Heart right ventricle (tissue), 16 donors: Measurements from ENCODE around the gene TGIF2. TPM values are rescaled to one million over a fixed set of nuclear protein-coding genes. Genes with fewer than 3 reads are reported as not detected.
A peak's percentile ranks its signal among the peaks of the same experiment; 100 is the strongest.

Experiments
- ATAC-seq, 8 donors: fragments of 200-7000 bp; cut with Tn5 transposase; one replicate each; pipeline ENCODE4 v1.9.1; 2020; ENCODE audit warnings: mild to moderate bottlenecking in 8 of 8, moderate library complexity in 8 of 8, moderate number of reproducible peaks in 1 of 8
- DNase-seq, 2 donors: peaks; one replicate each; pipeline ENCODE4 v3.0.0-alpha.2; 2020
- H3K27ac ChIP-seq, 10 donors: fragments of 200-600 bp; sonication (generic) in 2 of 10; one replicate each; pipeline versions ENCODE4 v1.5.0 to v1.8.0; 2020 to 2022; ENCODE audit warnings: mild to moderate bottlenecking in 3 of 10
- H3K27me3 ChIP-seq, 7 donors: fragments of 200-600 bp; one replicate each; pipeline ENCODE4 v1.8.0; 2021 to 2022; ENCODE audit warnings: mild to moderate bottlenecking in 2 of 7
- H3K36me3 ChIP-seq, 9 donors: fragments of 200-600 bp; sonication (generic) in 1 of 9; one replicate each; pipeline versions ENCODE4 v1.5.0 to v1.8.0; 2020 to 2022; ENCODE audit warnings: mild to moderate bottlenecking in 2 of 9
- H3K4me1 ChIP-seq, 9 donors: fragments of 200-600 bp; sonication (generic) in 1 of 9; one replicate each; pipeline versions ENCODE4 v1.5.0 to v1.8.0; 2020 to 2022; ENCODE audit warnings: mild to moderate bottlenecking in 4 of 9
- H3K4me3 ChIP-seq, 10 donors: fragments of 200-600 bp; sonication (generic) in 2 of 10; one replicate each; pipeline versions ENCODE4 v1.5.0 to v1.8.0; 2020 to 2022; ENCODE audit warnings: mild to moderate bottlenecking in 7 of 10, moderate library complexity in 2 of 10
- H3K9me3 ChIP-seq, 11 donors: fragments of 200-600 bp in 10 of 11; sonication (generic) in 2 of 11; one replicate each; pipeline versions ENCODE4 v1.5.0 to v1.8.0; 2013 to 2022; ENCODE audit warnings: mild to moderate bottlenecking in 2 of 11, control low read depth in 1 of 11, moderate library complexity in 1 of 11
- WGBS, 2 donors: extraction: QIAGEN DNeasy Blood & Tissue Kit; methylation state at CpG; one replicate each; pipeline ENCODE4 v1.1.7; 2013; ENCODE audit warnings: inconsistent platforms in 1 of 2; 5-methylcytosine and 5-hydroxymethylcytosine counted together
- intact Hi-C, 10 donors: fragments of 100-400 bp; cut with DNase I; formaldehyde crosslinking; loops; one replicate each; pipeline versions ENCODE4 v1.11.1 to v1.14.2; 2022
- polyA plus RNA-seq, 2 donors: library from polyadenylated mRNA; stranded (reverse); fragments of 200-250 nt; gene quantifications; one replicate each; pipeline ENCODE4 v1.2.3, GENCODE V29; 2013
- total RNA-seq, 10 donors: library from RNA; stranded (reverse); fragmentation: NEBNext Ultra II Directional in 3 of 10; extraction: Animal tissue kit (Norgen Biotek cat#: 25700) in 3 of 10; gene quantifications; one replicate each; pipeline versions ENCODE4 v1.2.1 to v1.2.4, GENCODE V29; 2021 to 2023
- TF ChIP-seq, protein P1 (sequence below), 9 donors: fragments of 200-600 bp; sonication (generic) in 2 of 9; IDR thresholded peaks; one replicate each; pipeline versions ENCODE4 v1.5.0 to v1.8.0; 2021 to 2022; ENCODE audit warnings: antibody characterized with exemption in 9 of 9, mild to moderate bottlenecking in 5 of 9, moderate library complexity in 1 of 9
- donor health status: Arrhythmogenic right ventricular cardiomyopathy.
- donor health status: ischemic (EF 13 %, LVEDD 7.1; RV severe dilation, severe dysfunction).
- donor health status: healthy with polysubstance abuse.
- donor health status: DM: no; HTN: yes; CAD: no.
- donor health status: DM: no; HTN: no; CAD: no.
- donor health status: ischemic (EF 25% LVEDD 6.9; RV normal size, moderate dysfunction).
- donor health status: ischemic (EF 25% LVEDD 5.7; RV mildly dilated, moderate dysfunction).
- donor health status: healthy.
- donor health status: DM: yes; HTN: yes; CAD: no.
- donor health status: Ischemic cardiomyopathy.
- donor health status: ischemic (EF 35%, LVEDD 5.7; RV mildly dilated, moderate dysfunction).
- donor health status: nonischemic (EF 11% LVEDD 7.7; RV severe dilation, severe dysfunction).
- donor health status: DM: yes; HTN: yes; CAD: no.
- donor health status: PGD.
- donor health status: ischemic (EF 29% LVEDD 5.4; RV normal size, mild dysfunction).
- donor health status: nonischemic (EF 23%, LVEDD 6.1; RV moderate dilation, normal function).

The TGIF2 gene
- total and polyA plus RNA-seq, 12 donors = 2.9 to 13.8 (median 6.8) TPM

DNA sequence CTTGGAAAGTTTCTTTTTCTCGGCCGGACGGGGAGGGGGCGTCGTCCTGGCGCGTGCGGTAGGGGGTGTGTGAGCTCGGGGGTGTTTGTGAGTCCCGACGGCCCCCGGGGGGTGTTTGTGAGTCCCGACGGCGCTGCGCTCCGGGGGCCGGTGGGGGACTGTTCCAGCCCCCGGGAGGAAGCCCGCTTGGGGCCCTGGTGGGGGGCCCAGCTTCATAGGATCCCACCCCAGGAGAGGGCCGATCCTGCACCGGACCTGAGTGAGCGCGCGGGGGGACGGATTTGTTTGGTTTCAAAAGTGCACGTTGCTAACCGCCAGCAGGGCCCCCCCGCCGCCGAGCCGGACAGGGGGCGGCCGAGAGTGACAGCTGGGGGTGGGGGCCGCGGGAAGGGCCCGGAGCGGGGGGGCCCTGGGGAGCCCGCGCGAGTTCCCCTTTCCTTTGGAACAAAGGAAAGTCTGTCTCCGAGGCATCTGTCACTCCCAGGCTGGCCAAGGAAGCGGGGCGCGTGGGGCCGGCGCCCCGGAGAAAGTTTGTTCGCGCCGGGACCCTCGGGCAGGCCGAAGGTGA is 485 bp downstream of the TGIF2 start:
- peaks cover 8 to 40% (median 24%) of the 10 kb centered on the region in 9 donors for H3K4me1 ChIP-seq
- H3K9me3 ChIP-seq = no peaks in the 10 kb centered on the region
- no peaks in the 10 kb centered on the region for H3K27me3 ChIP-seq
- 0 to 1% methylated on average over 53 of the region's 53 CpGs for WGBS, 2 donors
- peaks cover 0 to 5% (median 0%) of the 10 kb centered on the region in 9 donors for H3K36me3 ChIP-seq
- intact Hi-C loops = loop anchor here in 2 of 10 donors (5.0 to 10.0 kb wide), 2 partner anchors 33 to 181 kb away; partner anchors contain the start of gene RAB5IF (in 1 of the 2)
- peak; percentile 6 to 36 (median 21) for ATAC-seq
- TF ChIP-seq, protein P1, sequence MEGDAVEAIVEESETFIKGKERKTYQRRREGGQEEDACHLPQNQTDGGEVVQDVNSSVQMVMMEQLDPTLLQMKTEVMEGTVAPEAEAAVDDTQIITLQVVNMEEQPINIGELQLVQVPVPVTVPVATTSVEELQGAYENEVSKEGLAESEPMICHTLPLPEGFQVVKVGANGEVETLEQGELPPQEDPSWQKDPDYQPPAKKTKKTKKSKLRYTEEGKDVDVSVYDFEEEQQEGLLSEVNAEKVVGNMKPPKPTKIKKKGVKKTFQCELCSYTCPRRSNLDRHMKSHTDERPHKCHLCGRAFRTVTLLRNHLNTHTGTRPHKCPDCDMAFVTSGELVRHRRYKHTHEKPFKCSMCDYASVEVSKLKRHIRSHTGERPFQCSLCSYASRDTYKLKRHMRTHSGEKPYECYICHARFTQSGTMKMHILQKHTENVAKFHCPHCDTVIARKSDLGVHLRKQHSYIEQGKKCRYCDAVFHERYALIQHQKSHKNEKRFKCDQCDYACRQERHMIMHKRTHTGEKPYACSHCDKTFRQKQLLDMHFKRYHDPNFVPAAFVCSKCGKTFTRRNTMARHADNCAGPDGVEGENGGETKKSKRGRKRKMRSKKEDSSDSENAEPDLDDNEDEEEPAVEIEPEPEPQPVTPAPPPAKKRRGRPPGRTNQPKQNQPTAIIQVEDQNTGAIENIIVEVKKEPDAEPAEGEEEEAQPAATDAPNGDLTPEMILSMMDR (IDR thresholded peaks at IDR 0.05) = peak in 1 of 9 donors; percentile 10
- peak; percentile 27 to 47 for DNase-seq
- H3K27ac ChIP-seq = peak overlapping the region; percentile 11 to 91 (median 88)
- H3K4me3 ChIP-seq = peak overlapping the region; percentile 66 to 89 (median 84)

DNA sequence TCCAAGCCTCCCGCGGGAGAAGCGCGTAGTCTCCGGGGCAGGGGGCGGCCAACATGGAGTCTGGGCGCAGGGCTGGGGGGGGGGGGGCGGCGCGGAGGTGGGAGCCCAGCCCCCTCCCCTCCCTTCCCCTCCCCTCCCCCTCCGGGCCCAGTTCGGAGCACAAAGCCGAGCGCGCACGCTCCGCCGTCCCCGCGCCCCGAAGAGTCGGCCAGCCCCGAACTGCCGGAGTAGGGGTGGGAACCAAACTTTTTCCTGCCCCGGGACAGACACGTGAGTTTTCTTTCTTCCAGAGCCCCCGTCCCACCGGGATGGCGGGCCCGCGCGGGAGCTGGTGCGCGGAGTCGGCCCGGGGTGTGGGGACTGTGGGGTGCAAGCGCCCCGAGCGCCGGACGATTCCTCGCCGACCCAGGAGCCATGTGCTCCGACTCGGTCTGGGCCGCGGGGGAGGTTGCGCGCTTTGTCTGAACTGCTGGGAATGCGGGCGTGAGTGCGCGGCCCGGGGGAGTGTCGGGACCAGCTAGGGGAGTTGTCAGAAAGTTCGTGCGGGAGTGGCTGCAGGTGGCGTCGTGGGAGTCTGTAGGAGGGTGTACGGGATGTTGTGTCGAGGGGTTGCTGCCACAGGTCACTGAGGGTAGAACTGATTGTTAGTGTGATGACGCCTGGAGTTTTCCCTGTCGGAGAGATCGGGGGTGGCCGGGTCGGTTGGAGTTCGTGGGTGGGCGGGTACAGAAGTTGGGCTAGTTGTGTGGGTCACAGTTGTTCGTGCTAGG is 1.2 kb downstream of the TGIF2 start:
- TF ChIP-seq, protein P1 (IDR thresholded peaks at IDR 0.05) = no peak
- WGBS, 2 donors = 1% methylated on average over 54 to 68 of the region's 69 CpGs

DNA sequence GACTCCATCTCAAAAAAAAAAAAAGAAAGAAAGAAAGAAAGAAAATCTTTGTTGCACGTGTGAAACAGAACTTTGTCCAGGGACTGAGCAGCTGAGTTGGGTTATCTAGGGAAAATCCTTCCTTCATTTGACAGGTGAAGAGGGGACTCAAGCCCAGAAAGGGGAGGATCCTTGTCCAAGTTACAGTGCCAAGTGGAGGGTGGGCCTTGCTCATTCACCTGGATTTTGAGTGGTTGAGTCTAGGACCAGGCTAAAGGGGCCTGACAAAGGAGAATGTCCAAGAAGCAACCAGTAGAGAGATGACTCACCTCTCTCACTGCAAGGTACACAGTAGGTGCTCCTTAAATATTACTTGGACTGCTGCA is 2.7 kb downstream of the TGIF2 start:
- H3K4me1 ChIP-seq = peaks cover 8 to 40% (median 24%) of the 10 kb centered on the region in 9 donors
- 52 to 53% methylated on average over 1 of the region's 1 CpG for WGBS, 2 donors
- DNase-seq = no peak
- no peaks in the 10 kb centered on the region for H3K9me3 ChIP-seq
- TF ChIP-seq, protein P1 (IDR thresholded peaks at IDR 0.05) = no peak
- no peak for ATAC-seq
- no peaks in the 10 kb centered on the region for H3K27me3 ChIP-seq
- peak overlapping the region in 1 of 10 donors; percentile 80 for H3K27ac ChIP-seq
- peaks cover 0 to 27% (median 8%) of the 10 kb centered on the region in 9 donors for H3K36me3 ChIP-seq
- H3K4me3 ChIP-seq = no peak overlapping the region
- intact Hi-C loops = loop anchor here in 1 of 10 donors (10.0 kb wide), 1 partner anchor 179 kb away; no protein-coding TSS in a partner anchor

More for the DNA sequence above, 1.2 kb downstream of the TGIF2 start:
- Histone ChIP-seq H3K36me3 (peaks cover 0 to 12% (median 0%) of the 10 kb centered on the region in 9 donors), H3K27ac (peak overlapping the region in 9 of 10 donors; percentile 71 to 91 (median 89)), H3K27me3 (no peaks in the 10 kb centered on the region), H3K9me3 (no peaks in the 10 kb centered on the region), H3K4me3 (peak overlapping the region; percentile 66 to 89 (median 84)), H3K4me1 (peaks cover 8 to 40% (median 24%) of the 10 kb centered on the region in 9 donors)
- ATAC-seq = peak; percentile 21 to 50 (median 38)
- intact Hi-C loops = loop anchor here in 2 of 10 donors (5.0 to 10.0 kb wide), 2 partner anchors 33 to 180 kb away; partner anchors contain the start of gene RAB5IF (in 1 of the 2)
- peak; percentile 40 to 46 for DNase-seq

DNA sequence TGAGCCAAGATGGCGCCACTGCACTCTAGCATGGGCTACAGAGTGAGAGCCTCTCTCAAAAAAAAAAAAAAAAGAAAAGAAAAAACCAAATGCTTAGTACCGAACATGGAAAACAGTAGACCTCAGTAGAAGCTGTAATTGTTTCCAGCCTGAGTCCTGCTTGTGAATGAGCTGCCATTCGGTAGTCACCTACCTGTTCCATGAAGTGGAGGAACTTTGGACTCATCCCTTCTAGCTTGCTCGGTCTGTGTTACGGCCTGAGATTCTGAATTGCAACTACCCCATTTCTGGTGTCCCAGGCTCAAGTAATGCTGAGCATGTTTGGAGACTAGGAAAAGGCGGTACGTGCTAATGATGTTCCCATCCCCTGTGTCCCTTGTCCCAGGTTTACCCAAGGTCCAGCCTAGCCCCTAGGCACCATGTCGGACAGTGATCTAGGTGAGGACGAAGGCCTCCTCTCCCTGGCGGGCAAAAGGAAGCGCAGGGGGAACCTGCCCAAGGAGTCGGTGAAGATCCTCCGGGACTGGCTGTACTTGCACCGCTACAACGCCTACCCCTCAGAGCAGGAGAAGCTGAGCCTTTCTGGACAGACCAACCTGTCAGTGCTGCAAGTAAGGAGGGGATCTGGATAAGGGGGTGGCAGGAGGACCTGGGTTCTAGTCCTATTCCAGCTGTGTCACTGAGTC is 5.1 kb downstream of the TGIF2 start:
- WGBS, 2 donors = 98% methylated on average over 15 of the region's 15 CpGs
- H3K4me1 ChIP-seq = peaks cover 6 to 30% (median 23%) of the 10 kb centered on the region in 9 donors
- H3K36me3 ChIP-seq = peaks cover 0 to 50% (median 8%) of the 10 kb centered on the region in 9 donors
- no peak overlapping the region for H3K27ac ChIP-seq
- TF ChIP-seq, protein P1 (IDR thresholded peaks at IDR 0.05) = no peak
- no peaks in the 10 kb centered on the region for H3K27me3 ChIP-seq
- H3K4me3 ChIP-seq = no peak overlapping the region
- intact Hi-C loops = loop anchor here in 1 of 10 donors (10.0 kb wide), 1 partner anchor 176 kb away; no protein-coding TSS in a partner anchor
- no peaks in the 10 kb centered on the region for H3K9me3 ChIP-seq
- DNase-seq = no peak
- ATAC-seq = no peak
